Gastroesophageal sphincter (tissue), 3 donors: Measurements from ENCODE around the gene TBP.

ENCODE experiments used
- EP300 ChIP-seq: sonication (generic); formaldehyde crosslinking; IDR thresholded peaks from one replicate; pipeline ENCODE4 v1.6.1; 2017; ENCODE audit warnings: antibody characterized with exemption, mild to moderate bottlenecking
- POLR2A ChIP-seq, 2 donors: fragments of 450-650 bp; IDR thresholded peaks; one replicate each; pipeline ENCODE4 v1.6.1; 2017; ENCODE audit warnings: antibody characterized with exemption in 2 of 2, mild to moderate bottlenecking in 2 of 2, moderate library complexity in 1 of 2
- TF ChIP-seq, protein P1 (sequence below), 4 experiments: fragments of 200-600 bp in 2 of 4; fragments of 450-650 bp in 2 of 4; sonication (generic) in 1 of 4; IDR thresholded peaks; one replicate each; pipeline ENCODE4 v1.5.1; 2017 to 2019; ENCODE audit warnings: antibody characterized with exemption in 4 of 4, mild to moderate bottlenecking in 2 of 4, moderate library complexity in 2 of 4

DNA sequence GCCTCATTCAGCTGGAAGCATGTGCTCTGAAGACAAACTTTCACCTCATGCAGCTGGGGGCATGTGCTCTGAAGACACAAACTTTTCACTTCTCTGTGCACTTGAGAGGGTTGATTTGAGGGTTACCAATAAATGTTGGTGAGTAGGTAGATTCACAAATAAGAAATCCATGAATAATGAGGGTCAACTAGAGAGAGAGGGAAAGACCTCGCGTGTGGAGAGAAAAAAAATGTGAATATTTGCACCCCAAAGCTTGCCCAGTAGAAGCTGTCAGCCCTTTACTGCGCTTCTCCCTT is 44.5 kb upstream of the TBP start:
- TF ChIP-seq, protein P1, sequence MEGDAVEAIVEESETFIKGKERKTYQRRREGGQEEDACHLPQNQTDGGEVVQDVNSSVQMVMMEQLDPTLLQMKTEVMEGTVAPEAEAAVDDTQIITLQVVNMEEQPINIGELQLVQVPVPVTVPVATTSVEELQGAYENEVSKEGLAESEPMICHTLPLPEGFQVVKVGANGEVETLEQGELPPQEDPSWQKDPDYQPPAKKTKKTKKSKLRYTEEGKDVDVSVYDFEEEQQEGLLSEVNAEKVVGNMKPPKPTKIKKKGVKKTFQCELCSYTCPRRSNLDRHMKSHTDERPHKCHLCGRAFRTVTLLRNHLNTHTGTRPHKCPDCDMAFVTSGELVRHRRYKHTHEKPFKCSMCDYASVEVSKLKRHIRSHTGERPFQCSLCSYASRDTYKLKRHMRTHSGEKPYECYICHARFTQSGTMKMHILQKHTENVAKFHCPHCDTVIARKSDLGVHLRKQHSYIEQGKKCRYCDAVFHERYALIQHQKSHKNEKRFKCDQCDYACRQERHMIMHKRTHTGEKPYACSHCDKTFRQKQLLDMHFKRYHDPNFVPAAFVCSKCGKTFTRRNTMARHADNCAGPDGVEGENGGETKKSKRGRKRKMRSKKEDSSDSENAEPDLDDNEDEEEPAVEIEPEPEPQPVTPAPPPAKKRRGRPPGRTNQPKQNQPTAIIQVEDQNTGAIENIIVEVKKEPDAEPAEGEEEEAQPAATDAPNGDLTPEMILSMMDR (IDR thresholded peaks at IDR 0.05), result no peak
- TF ChIP-seq POLR2A (IDR thresholded peaks at IDR 0.05) (no peak), EP300 (no peak)
